ENCODE data around the gene TBC1D9B.

Gene TBC1D9B

DNA sequence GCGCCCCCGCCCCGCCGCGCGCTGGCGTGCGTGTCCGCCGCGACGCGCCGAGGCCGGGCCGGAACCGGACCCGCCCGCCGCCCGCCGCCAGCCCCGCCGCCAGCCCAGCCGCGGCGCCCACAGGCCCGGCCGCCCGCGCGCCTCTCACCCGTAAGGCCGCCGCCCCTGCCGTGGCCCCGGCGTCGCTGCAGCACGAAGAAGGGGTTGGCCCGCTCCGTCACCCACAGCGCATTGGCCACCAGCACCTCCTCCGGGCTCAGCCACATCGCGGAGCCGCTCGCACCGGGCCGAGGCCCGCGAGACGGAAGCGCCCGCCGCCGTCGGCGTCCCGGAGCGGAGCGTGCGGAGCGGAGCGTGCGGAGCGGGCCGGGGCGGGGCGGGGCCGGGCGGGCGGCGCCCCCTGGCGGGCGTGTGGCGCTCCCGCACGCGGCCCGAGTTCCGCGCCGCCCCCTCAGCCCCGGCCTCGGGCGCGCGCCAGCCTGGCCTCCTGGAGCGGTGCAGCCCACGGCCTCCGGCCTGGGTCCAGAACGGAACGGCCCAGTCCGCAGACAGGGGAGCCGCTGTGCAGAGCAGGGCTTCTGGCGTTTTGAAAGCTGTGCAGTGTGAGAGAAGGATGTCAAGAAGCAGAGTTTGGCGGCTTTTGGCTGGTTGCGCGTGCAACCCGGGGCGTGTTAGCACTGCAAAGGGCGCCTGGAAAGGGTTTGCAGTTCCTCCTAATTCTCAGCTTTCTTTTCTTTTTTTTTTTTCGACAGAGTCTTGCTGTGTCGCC, at the start of gene TBC1D9B:
TSS of gene TBC1D9B (minus strand) at position 342 of the 769 bp plus-strand sequence. CDS start at position 266, 76 bp downstream.
- peak; percentile 19 to 63 (median 32) for DNase-seq (ENCODE audit: low read depth in 2 of 3, low spot score in 1 of 3)

DNA sequence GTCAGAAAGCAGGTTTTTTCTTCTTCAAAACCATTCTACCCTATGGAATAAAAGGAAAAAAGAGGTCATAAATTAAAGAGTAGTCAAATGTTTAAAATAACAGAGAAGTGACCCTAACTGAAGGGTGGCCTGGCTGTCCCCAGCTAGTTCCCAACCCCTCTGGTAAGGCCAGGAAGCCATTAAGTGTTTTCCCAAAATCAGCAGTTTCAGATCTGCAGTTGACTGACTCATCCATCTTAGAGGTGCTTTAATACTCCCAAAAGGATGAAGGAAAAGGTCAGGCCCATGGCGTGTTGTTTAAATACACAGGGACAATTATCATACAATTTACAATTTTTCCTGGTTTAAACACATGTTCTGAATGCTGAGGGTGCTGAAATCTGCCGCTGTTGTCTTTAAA, 47.9 kb upstream of the TBC1D9B start:
- DNase-seq (ENCODE audit: low read depth in 2 of 3, low spot score in 1 of 3), result no peak

DNA sequence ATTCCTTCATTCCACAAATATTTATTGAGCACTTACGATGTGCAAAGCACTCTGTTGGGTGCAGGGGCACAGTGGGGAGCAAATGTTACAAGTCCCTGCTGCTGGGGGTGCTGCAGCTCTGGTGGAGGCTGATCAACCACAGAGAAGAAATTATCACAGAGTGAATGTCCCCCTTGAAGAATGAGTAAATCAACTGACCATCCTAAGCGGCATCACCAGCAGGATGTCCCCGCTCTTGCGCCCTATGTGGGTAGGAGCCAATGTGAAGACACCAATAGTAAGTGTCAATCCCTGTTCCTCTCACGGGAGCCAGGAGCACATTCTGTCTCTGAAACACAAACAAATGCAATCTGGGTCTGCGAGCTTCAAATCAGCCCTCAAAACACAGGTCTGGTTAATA, 47.4 kb upstream of the TBC1D9B start:
- no peak for DNase-seq (ENCODE audit: low read depth in 2 of 3, low spot score in 1 of 3)

DNA sequence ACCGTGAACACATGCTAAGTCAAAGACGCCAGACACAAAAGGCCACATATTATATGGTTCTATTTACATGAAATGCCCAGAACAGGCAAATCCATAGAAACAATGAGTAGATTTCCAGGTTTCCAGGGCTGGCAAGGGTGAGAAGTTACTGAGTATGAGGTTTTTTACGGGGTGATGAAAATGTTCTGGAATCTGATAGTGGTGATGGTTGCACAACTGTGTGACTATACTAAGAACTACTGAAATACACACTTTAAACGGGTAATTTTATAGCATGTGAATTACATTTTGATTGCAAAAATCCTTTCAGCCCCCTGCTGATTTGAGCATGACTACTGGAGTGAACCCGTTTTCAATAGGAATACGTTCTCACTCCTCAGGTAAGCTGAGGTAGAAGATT, 46.7 kb upstream of the TBC1D9B start:
- DNase-seq (ENCODE audit: low read depth in 2 of 3, low spot score in 1 of 3), result no peak

DNA sequence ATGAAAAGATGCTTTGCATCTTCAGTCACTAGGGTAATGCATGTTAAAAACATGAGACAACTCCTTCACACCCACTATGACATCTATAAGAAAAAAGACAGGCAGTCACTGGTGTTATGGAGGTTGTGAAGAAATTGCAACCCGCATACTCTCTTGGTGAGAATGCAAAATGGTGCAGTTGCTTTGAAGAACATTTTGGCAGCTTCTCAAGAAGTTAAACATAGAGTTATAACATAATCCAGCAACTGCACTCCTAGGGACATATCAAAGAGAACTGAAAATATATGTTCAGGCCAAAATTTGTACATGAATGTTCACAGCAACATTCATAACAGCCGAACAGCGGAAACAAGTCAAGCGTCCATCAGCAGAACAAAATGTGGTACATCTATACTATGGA, 46.3 kb upstream of the TBC1D9B start:
- no peak for DNase-seq (ENCODE audit: low read depth in 2 of 3, low spot score in 1 of 3)

DNA sequence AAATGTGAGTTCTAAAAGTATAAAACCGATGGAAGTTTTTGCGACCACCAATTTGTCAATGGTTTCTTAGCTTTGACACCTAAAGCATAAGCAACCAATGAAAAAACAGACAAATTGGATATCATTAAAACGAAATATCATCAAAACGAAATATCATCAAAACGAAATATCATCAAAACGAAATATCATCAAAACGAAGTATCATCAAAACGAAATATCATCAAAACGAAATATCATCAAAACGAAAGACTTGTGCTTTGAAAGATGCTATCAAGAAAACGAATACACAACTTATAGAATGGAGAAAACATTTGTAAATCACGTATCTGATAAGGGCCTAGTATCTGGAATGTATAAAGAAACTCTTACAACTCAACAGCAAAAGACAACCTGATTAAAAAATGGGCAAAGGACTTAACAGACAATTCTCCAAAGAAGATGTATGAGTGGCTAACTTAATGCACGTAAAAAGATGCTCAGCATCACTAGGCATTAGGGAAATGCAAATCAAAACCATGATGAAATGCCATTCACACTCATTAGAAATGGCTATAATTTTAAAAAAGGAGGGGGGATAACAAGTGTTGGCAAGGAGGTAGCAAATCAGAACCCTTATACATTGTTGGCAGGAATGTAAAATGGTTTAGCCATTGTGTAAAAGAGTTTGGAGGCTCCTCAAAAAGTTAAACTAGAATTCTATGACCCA, 29.4 kb upstream of the TBC1D9B start:
- DNase-seq (ENCODE audit: low read depth in 2 of 3, low spot score in 1 of 3), result no peak

DNA sequence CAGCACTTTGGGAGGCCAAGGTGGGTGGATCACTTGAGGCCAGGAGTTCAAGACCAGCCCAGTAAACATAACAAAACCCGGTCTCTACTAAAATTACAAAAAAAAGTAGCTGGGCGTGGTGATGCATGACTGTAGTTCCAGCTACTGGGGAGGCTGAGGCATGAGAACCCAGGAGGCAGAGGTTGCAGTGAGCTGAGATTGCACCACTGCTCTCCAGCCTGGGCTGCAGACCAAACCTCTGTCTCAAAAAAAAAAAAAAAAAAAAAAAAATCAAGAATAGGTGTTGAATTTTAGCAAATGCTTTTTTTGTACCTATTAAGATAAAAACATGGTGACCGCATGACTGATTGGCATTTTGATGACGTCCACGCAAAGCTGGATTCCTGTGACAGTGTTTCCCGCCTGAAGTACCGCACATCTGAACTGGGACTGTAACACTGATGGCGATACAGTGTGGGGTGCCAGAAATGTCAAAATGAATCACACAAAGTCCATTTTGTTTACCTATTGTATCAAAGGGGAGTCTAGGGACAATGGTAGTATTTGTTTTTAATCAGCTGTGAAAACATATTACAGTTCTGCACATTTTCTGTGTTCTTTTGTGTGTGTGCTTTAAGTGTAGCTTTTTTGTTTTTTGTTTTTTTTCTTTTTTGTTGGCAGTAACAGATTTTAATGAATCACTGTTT, 23.2 kb upstream of the TBC1D9B start:
- DNase-seq (ENCODE audit: low read depth in 2 of 3, low spot score in 1 of 3), result no peak

DNA sequence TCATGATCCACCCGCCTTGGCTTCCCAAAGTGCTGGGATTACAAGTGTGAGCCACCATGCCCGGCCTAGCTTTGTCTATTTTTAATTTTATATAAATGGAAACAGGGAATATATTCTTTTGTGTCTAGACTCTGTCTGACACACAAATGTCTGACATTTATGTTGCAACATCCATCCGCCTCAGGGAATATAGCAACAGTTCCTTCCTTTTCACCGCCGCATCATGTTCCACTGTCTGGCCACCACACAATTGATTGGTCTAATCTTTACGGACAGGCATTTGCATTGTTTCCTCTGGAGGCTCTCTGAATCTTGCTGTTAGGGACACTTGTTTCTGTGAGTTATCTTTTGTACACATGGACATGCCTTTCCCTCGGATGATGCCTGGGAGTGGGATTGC, 20.1 kb upstream of the TBC1D9B start:
- no peak for DNase-seq (ENCODE audit: low read depth in 2 of 3, low spot score in 1 of 3)

DNA sequence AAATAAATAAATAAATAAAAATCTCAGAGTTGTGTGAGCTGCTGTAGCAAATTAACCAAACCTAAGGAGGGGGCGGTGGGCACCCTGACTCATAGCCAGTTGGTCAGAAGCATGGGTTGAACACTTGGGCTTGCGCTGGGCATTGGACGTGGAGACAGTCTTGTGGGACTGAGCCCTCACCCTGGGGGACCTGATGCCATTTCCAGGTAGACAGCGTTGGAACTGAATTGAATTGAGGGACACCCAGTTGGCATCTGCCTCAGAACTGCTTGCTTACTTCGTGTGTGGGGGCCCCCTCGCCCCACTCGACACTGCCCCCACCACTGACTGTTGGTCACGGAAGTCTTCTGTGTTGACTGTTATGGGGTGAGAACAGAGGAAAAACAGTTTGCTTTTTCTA, 19.0 kb upstream of the TBC1D9B start:
- no peak for DNase-seq (ENCODE audit: low read depth in 2 of 3, low spot score in 1 of 3)

DNA sequence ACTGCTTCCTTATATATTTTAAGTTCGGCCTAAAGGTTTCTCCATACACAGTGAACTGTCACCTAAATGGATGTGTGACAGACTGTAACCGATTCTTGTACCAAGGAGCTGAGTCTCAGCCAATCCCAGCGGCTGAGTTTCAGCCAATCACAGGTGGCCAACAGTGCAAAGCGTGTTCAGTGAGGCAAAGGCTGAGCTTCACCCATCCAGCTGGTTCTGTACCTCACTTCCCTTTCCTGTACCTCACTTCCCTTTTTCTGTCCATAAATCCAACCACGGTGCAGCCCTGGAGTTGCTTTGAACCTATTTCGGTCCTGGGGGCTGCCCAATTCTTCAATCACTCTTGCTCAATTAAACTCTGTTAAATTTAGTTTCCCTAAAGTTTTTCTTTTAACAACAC, 15.7 kb upstream of the TBC1D9B start:
- no peak for DNase-seq (ENCODE audit: low read depth in 2 of 3, low spot score in 1 of 3)

DNA sequence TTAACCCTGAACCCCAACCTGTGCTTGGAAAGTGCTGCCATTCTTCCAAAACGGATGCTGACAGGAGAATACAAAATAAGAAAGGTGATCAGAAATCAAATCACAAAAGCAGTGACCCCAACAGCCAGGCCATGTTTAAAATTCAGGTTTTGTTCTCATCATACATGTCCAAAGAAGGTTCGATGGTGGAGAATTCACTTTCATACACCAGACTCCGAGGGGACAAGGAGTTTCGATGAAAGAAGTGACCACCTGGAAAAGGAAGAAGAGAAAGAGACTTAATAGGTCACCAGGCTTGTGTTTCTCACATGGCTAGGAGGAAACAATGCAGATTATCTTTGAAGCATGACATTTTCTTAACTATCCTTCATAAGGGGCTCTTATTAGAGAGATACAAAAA, 12.5 kb upstream of the TBC1D9B start:
- DNase-seq (ENCODE audit: low read depth in 2 of 3, low spot score in 1 of 3), result no peak

DNA sequence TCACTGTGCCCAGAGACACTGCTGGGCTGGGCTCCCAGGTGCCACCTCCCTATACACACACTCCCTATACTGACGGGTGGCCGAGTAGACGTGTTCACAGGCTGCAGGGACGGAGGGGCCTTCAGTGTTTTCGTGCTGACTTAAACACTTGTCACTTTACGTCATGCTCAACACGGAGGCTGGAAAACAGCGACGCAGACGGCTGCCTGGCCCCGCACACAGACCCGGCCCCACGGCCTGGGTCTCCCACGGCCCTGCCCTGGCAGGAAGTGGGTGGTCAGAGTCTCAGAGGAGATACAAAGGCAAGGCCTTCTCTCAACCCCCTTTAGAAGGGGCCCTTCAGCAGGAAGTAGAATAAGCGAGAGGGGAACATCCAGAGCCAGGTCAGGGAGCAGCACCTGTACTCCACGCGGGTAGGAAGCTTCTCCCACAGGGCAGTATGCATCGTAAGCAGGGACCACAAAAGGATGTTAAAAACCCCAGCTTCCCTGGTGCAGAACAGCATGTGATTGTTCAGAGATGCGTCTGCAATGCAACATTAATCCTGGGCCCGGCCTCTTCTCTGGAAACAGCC, 11.9 kb upstream of the TBC1D9B start:
- DNase-seq (ENCODE audit: low read depth in 2 of 3, low spot score in 1 of 3), result no peak

DNA sequence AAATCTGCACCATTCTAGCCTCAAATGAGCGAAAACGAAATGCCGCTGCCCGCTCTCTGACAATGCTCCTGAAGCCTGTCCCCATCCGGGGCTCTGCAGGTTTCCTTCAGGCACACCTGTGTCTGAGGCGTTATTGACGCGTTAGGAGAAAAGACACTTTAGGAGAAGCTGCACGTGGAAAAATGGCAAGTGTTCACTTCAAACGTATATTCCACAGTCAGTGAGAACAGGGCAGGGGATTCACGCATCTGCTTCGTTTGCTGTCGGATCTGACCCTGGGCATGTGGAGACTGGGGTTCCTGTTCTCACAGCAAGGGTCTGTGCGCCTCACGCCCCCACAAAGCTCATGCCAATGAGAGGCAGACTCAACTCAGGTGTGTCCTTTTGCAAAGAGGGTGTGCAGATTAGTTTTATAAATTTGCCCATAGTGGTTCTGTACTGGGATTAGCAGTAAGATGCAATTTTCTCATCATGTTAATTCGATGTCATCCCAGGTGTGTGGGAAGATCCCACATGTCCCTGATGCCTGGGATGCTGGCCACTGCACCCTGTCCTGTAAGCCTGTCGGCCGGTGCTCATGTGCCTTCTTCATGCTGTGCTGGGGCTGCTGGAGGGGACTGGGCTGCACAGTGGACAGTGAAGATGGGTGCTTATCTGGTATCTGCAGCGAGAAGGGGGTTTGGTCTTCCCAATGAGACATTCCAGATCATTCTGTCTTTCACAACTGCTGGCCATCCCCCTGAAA, 11.2 kb upstream of the TBC1D9B start:
- no peak for DNase-seq (ENCODE audit: low read depth in 2 of 3, low spot score in 1 of 3)

DNA sequence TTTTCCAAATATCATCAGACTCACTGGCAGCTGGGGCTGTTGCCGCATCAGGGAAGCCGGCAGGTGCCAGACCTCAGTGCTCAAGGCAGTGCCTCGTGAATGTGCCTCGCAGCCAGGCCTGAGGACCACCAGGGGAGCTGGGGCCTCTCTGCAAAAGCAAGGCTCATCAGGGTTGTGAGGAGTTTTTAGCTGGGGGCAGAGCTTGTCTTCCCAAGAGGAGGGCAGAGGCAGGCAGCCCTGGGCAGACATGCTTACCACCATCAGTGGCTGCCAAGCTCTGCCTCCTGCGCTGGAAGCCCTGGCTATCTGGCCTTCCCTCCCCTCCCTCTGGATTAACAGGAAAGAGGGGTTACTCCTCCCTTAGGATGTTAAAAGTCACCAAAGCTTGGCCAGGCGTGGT, 8.8 kb upstream of the TBC1D9B start:
- DNase-seq (ENCODE audit: low read depth in 2 of 3, low spot score in 1 of 3), result no peak

DNA sequence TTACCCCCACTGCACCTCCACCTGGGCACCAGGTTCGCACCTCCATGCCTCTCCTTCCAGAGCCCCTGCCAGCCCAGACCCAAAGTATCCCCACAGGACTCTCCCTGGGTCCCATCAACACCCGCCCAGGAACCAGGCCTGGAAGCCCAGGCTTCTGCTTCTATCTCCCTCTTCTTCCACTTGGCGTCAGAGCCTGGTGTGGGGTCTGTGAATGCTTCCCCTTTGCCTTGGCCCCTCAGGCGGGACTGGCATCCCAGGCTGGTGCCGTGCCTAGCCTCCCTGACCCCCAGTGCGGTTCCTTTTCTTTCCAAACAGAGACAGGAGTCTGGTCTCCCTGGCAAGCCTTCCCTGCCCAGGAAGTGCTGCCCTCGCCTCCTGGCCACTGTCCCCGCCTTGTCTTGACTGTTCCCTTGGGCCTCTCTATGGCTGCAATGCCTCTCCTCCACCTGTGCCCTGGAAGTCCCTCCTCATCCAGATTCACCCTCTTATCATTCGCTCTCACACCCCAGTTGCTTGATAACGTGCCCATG, 7.8 kb upstream of the TBC1D9B start:
- no peak for DNase-seq (ENCODE audit: low read depth in 2 of 3, low spot score in 1 of 3)

DNA sequence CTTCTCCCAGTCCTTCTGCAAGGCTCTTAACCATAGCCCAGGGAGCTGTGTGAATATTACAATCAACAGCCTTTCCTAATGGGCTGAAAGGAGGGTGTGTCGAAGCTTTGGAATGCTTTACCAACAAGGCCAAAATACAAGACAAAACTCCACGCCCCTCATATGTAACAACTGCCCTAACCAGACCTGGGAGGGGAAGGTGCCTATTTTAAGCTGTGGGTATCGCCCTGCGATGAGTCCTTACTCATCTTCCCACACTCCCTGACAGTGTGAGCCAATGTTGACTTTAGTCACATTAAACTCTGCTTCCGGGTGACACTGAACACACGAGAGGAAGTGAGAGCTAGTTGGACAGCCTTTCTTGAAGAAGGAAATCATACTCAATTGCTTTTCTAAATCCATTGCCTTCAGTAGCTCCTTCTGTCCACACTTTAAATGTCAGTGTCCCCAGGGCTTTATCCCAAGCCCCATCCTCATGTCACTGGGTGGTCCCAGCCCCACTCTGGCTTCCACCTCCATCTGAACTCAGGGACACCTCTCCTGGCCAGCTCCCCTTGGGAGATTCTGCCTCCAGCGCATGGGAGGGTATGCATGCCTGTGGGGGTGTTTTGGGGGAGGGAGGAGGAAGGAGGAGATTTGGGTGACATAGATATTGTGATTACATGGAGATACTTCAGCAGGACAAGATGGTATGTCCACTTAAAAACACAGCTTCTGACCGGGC, 6.5 kb upstream of the TBC1D9B start:
- DNase-seq (ENCODE audit: low read depth in 2 of 3, low spot score in 1 of 3), result no peak

DNA sequence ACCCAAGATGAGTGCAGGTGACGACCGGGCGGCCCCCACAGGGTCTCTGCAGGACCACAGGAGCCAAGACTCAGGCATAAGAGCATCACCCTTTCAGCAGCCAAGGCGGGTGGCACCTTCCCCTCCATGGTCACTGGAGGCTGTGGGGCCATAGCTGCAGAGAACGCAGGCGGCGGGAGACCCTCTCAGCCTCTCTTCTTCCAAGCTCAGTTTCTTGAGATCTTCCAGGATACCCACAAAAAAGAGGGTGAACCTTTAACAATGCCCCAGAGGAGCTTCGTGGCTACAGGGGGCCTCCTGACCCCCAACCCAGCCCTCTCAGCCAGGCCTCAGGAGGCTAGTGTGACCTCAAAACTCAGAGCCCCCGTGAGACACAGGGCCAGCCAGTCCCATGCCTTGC, 5.8 kb upstream of the TBC1D9B start:
- DNase-seq (ENCODE audit: low read depth in 2 of 3, low spot score in 1 of 3), result no peak

DNA sequence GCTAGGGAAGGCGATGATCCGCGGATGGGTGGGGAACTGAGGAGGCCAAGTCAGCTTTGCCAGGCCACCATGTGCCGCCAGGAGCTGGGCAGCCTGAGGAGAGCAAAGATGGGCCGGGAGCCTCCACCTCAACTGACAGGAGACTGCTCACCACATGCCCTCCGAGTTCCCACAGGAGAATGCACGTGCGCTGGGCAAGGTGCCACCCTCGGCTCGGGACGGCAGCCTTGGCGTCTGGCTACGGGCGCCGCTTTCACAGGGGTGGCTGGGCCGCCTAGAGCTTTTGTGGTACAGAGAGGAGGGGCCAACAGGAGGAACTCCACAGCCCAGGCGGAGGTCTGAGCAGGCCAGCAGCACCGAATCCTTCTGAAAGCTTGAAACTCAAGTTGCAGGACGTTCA, 5.3 kb upstream of the TBC1D9B start:
- DNase-seq (ENCODE audit: low read depth in 2 of 3, low spot score in 1 of 3), result no peak

DNA sequence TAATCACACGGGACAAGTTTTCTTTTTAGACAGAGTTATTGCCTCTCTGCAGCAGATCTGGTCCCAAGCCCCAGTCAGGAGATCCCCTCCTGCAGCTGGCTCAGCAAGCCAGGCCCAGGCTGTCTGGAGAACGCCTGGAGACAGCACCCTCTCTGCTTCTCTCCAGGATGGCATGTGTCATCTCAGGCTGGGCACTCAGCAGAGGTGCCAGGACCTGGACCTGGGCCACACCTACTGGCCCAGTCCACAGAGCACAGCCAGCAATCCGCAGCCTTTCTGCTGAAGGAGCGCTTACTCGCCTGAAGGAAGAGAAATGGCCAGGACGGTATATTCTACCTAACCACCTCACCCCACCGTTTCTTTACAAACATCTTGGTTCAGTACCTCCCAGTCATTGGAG, 4.7 kb upstream of the TBC1D9B start:
- DNase-seq (ENCODE audit: low read depth in 2 of 3, low spot score in 1 of 3), result no peak

DNA sequence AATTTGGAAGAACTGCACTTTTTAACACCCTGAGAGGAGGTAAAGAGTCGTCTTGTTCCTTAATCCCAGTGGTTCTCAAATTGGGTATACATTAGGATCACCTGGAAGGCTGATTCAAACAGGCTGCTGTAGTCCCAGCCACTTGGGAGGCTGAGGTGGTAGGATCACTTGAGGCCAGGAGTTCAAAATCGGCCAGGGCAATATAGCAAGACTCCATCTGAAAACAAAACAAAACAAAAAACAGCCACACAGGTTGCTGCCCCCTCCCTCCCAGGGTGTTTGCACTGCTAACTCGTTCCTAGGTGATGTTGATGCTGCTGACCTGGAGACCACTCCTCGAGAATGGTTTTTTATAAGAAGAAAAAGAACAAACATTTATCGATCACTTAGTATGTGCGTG, 1.5 kb upstream of the TBC1D9B start:
- no peak for DNase-seq (ENCODE audit: low read depth in 2 of 3, low spot score in 1 of 3)
